Astrocyte (in vitro differentiated cells and primary cell): ENCODE data around the gene NPM3. TPM values are rescaled to one million over a fixed set of nuclear protein-coding genes. Genes with fewer than 3 reads are reported as not detected.
A peak's percentile ranks its signal among the peaks of the same experiment; 100 is the strongest.

ENCODE experiments used
- DNase-seq: peaks from one replicate; pipeline ENCODE4 v3.0.0-alpha.2; 2010; ENCODE audit warnings: low read depth
- FAIRE-seq: peaks from 2 replicates; lab custom pipeline; 2011; peaks lifted over from hg19 to GRCh38; lab: Jason Lieb, UNC
- H2AFZ ChIP-seq: 2 replicates; pipeline ENCODE4 v1.6.0; 2012; ENCODE audit warnings: low read depth, low read length, inconsistent platforms
- H3K27ac ChIP-seq: 2 replicates; pipeline ENCODE4 v1.5.1; 2011; ENCODE audit warnings: low read depth, low read length, inconsistent platforms
- H3K27me3 ChIP-seq: 2 replicates; pipeline ENCODE4 v1.6.0; 2011; ENCODE audit warnings: low read length, inconsistent platforms; ENCODE audit not compliant: insufficient read depth
- H3K36me3 ChIP-seq: 2 replicates; pipeline ENCODE4 v1.5.1; 2011; ENCODE audit warnings: low read length, inconsistent platforms; ENCODE audit not compliant: insufficient read depth
- H3K4me1 ChIP-seq: 2 replicates; pipeline ENCODE4 v1.5.1; 2011; ENCODE audit warnings: low read length, inconsistent platforms; ENCODE audit not compliant: insufficient read depth
- H3K4me2 ChIP-seq: 2 replicates; pipeline ENCODE4 v1.6.0; 2012; ENCODE audit warnings: low read length, inconsistent platforms
- H3K4me3 ChIP-seq: 2 replicates; pipeline ENCODE4 v1.5.1; 2011; ENCODE audit warnings: low read depth, mild to moderate bottlenecking, low read length, inconsistent platforms; ENCODE audit not compliant: insufficient read depth
- H3K79me2 ChIP-seq: 2 replicates; pipeline ENCODE4 v1.6.0; 2012; ENCODE audit warnings: mild to moderate bottlenecking, low read length, inconsistent platforms; ENCODE audit not compliant: insufficient read depth
- H3K9ac ChIP-seq: 2 replicates; pipeline ENCODE4 v1.6.0; 2012; ENCODE audit warnings: mild to moderate bottlenecking, low read length, inconsistent platforms
- H3K9me3 ChIP-seq: 2 replicates; pipeline ENCODE4 v1.5.1; 2012; ENCODE audit warnings: low read depth, mild to moderate bottlenecking, low read length, inconsistent platforms; ENCODE audit not compliant: insufficient read depth
- H4K20me1 ChIP-seq: 2 replicates; pipeline ENCODE4 v1.6.0; 2012; ENCODE audit warnings: low read length, inconsistent platforms; ENCODE audit not compliant: insufficient read depth
- H3K27ac Mint-ChIP-seq: one replicate; pipeline ENCODE4 v1.8.0; 2021; ENCODE audit warnings: mild to moderate bottlenecking, mixed read lengths; ENCODE audit not compliant: unreplicated experiment
- H3K27me3 Mint-ChIP-seq: one replicate; pipeline ENCODE4 v1.8.0; 2021; ENCODE audit warnings: low read depth, mixed read lengths; ENCODE audit not compliant: unreplicated experiment
- H3K36me3 Mint-ChIP-seq: one replicate; pipeline ENCODE4 v1.8.0; 2021; ENCODE audit warnings: low read depth, mixed read lengths; ENCODE audit not compliant: unreplicated experiment
- H3K4me1 Mint-ChIP-seq: one replicate; pipeline ENCODE4 v1.8.0; 2021; ENCODE audit warnings: low read depth, mixed read lengths; ENCODE audit not compliant: unreplicated experiment
- H3K4me3 Mint-ChIP-seq: one replicate; pipeline ENCODE4 v1.8.0; 2021; ENCODE audit warnings: mild to moderate bottlenecking, moderate library complexity, mixed read lengths; ENCODE audit not compliant: unreplicated experiment
- H3K9me3 Mint-ChIP-seq: one replicate; pipeline ENCODE4 v1.8.0; 2021; ENCODE audit warnings: mild to moderate bottlenecking, mixed read lengths; ENCODE audit not compliant: unreplicated experiment
- CTCF ChIP-seq: IDR thresholded peaks from 2 replicates; pipeline ENCODE4 v1.5.1; 2011; ENCODE audit warnings: low read depth, mild to moderate bottlenecking, inconsistent platforms, low read length, moderate library complexity; ENCODE audit not compliant: insufficient read depth
- EZH2 ChIP-seq: IDR thresholded peaks from 2 replicates; pipeline ENCODE4 v1.6.1; 2012; ENCODE audit warnings: mild to moderate bottlenecking, low read length, inconsistent platforms; ENCODE audit not compliant: insufficient read depth
- total RNA-seq: library from RNA; stranded (reverse); gene quantifications from 2 replicates; pipeline ENCODE4 v1.2.1, GENCODE V29; 2021

NPM3 gene
- total RNA-seq, 1 donor from 2014 or later: 40.7 TPM

DNA sequence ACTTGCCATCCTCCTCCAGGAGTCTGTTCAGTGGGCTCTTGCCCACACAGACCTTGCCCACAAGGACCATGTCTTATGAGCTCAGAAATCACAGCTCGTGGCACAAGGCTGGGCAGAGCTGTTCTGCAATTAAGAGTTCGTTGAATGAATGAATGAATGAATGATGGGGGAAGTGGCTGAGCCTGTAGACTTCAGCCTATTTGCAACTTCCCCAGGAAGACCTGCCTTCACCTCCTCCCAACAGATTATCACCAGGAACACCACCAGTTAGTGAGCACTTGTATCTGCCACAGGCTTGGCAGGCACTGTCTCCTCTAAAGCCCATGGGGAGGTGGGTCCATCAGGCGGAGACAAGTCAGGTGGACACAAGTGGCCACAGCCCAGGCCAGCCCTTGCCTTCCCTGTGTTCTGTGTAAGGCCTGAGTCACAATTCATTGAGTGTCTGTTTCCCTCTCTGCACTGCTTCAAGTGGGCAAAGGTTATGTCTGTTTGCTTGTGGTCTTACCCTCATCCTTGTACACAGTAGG lies 5.6 kb downstream of the NPM3 start:
- Histone ChIP-seq H3K9me3 (no peaks in the 10 kb centered on the region), H3K36me3 (no peaks in the 10 kb centered on the region), H3K27me3 (peaks cover 55% of the 10 kb centered on the region), H3K4me3 (no peak overlapping the region), H3K79me2 (peaks cover 9% of the 10 kb centered on the region), H4K20me1 (peaks cover 56% of the 10 kb centered on the region), H3K4me2 (no peak overlapping the region), H3K9ac (no peak overlapping the region), H3K4me1 (peaks cover 23% of the 10 kb centered on the region), H3K27ac (no peak overlapping the region), H2AFZ (no peak overlapping the region)
- no peak overlapping the region for H3K27ac Mint-ChIP-seq
- peaks cover 6% of the 10 kb centered on the region for H3K36me3 Mint-ChIP-seq
- FAIRE-seq: no peak
- peaks cover 5% of the 10 kb centered on the region for H3K4me1 Mint-ChIP-seq
- H3K4me3 Mint-ChIP-seq: no peak overlapping the region
- TF ChIP-seq EZH2 (no peak), CTCF (no peak)
- peaks cover 42% of the 10 kb centered on the region for H3K27me3 Mint-ChIP-seq
- H3K9me3 Mint-ChIP-seq: no peaks in the 10 kb centered on the region
- no peak for DNase-seq

GRCh38 chr10:101776161-101776817 lies 7.0 kb downstream of the NPM3 start:
- H3K27me3 ChIP-seq: peaks cover 69% of the 10 kb centered on the region
- no peaks in the 10 kb centered on the region for H3K36me3 ChIP-seq
- H3K9me3 ChIP-seq: no peaks in the 10 kb centered on the region
- H4K20me1 ChIP-seq: peaks cover 55% of the 10 kb centered on the region
- no peak for DNase-seq
- peaks cover 17% of the 10 kb centered on the region for H3K4me1 ChIP-seq
- no peak for FAIRE-seq
- Mint-ChIP-seq H3K9me3 (no peaks in the 10 kb centered on the region), H3K4me3 (no peak overlapping the region), H3K4me1 (peaks cover 4% of the 10 kb centered on the region), H3K27ac (no peak overlapping the region), H3K36me3 (peaks cover 13% of the 10 kb centered on the region), H3K27me3 (peaks cover 55% of the 10 kb centered on the region)
- H2AFZ ChIP-seq: no peak overlapping the region
- no peaks in the 10 kb centered on the region for H3K79me2 ChIP-seq
- TF ChIP-seq EZH2 (peak; percentile 97), CTCF (no peak)
- no peak overlapping the region for H3K9ac ChIP-seq
- H3K4me3 ChIP-seq: no peak overlapping the region
- H3K27ac ChIP-seq: no peak overlapping the region
- H3K4me2 ChIP-seq: peak overlapping the region; percentile 30
